ENCODE data around the gene ITGAX. TPM values are rescaled to one million over a fixed set of nuclear protein-coding genes. Genes with fewer than 3 reads are reported as not detected.
"Not testable (repeated sequence)": the region's sequence is repeated elsewhere in the genome, so short reads cannot be mapped to it uniquely, and the experiment has no call there.

The ITGAX gene
- total RNA-seq, 1 experiment from 2014 or later = 1.9 TPM

DNA sequence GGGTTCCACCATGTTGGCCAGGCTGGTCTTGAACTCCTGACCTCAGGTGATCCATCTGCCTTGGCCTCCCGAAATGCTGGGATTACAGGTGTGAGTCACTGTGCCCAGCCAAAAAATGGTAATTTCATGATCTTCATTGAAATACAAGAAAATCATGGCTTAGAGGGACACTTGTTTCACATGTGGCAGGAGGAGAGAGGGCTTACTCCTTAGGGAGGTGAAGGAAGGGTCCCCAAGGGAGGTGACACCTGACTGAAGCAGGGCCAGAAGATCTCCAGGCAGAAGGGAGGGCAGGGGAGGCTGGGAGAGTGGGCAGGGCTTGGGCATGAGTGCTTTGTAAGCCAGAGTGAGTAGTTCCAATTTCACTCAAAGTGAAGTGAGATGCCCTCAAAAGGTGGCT lies 20.0 kb upstream of the ITGAX start:
- Histone ChIP-seq H3K79me2 (ENCODE audit: insufficient read depth, low read length) (no peaks in the 10 kb centered on the region), H3K4me3 (replicated peaks in 1 of 2; ENCODE audit: low read depth in 1 of 2, low read length in 2 of 2) (no peak overlapping the region), H2AFZ (ENCODE audit: low read depth, low read length, poor library complexity, severe bottlenecking) (no peak overlapping the region), H3K27me3 (ENCODE audit: insufficient read depth, low read length) (peaks cover 5% of the 10 kb centered on the region; the same call in 1 of the 2 replicates), H3K27ac (ENCODE audit: low read depth, low read length) (no peak overlapping the region), H3K4me2 (ENCODE audit: low read length) (no peak overlapping the region), H3K9me3 (ENCODE audit: control insufficient read depth in 1 of 2, insufficient read depth in 1 of 2, low read depth in 1 of 2, low read length in 2 of 2) (no peaks in the 10 kb centered on the region), H3K9me2 (ENCODE audit: insufficient read depth) (no peaks in the 10 kb centered on the region), H4K20me1 (ENCODE audit: insufficient read depth) (no peaks in the 10 kb centered on the region), H3K4me1 (ENCODE audit: control insufficient read depth in 1 of 2, insufficient read depth in 2 of 2, low read length in 2 of 2) (0 out of 4 replicates have a peak, but pooled peaks cover 0 to 3% of the 10 kb centered on the region in 2 experiments), H3K9ac (ENCODE audit: low read length) (no peak overlapping the region), H3K36me3 (ENCODE audit: control insufficient read depth in 1 of 2, insufficient read depth in 2 of 2, low read length in 2 of 2) (no peaks in the 10 kb centered on the region)
- POLR2A ChIA-PET = no interaction called here
- ATAC-seq (no peak), DNase-seq (ENCODE audit: low read depth, low spot score) (no peak)
- RAD21 ChIA-PET (ENCODE audit: low non-redundant PET in 1 of 2, low total read pairs in 2 of 2, uncharacterized antibody in 2 of 2, unreplicated experiment in 2 of 2) = no interaction called here
- BruUV-seq (replicated peaks) = no TSS peak
- intact Hi-C loops (cut with micrococcal nuclease) = no loop called here
- TF ChIP-seq EGR1 (IDR thresholded peaks at IDR 0.05; ENCODE audit: low read depth) = no peak
- TF ChIP-seq YY1 (IDR thresholded peaks at IDR 0.05; ENCODE audit: extremely low read depth, insufficient replicate concordance, low read depth, low read length) = no peak
- TF ChIP-seq RAD21 (IDR thresholded peaks at IDR 0.05; ENCODE audit: low read depth) = no peak
- TF ChIP-seq TCF7L2 (IDR thresholded peaks at IDR 0.05; ENCODE audit: borderline replicate concordance, extremely low read depth, insufficient read depth, insufficient read length) = no peak
- no peak for TF ChIP-seq JUND (IDR thresholded peaks at IDR 0.05)
- TF ChIP-seq, protein P1, sequence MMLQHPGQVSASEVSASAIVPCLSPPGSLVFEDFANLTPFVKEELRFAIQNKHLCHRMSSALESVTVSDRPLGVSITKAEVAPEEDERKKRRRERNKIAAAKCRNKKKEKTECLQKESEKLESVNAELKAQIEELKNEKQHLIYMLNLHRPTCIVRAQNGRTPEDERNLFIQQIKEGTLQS (IDR thresholded peaks at IDR 0.05) = no peak
- TF ChIP-seq, protein P2, sequence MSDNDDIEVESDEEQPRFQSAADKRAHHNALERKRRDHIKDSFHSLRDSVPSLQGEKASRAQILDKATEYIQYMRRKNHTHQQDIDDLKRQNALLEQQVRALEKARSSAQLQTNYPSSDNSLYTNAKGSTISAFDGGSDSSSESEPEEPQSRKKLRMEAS (IDR thresholded peaks at IDR 0.05) = no peak
- no peak for TF ChIP-seq SRF (IDR thresholded peaks at IDR 0.05; ENCODE audit: low read depth)
- TF ChIP-seq ELF1 (IDR thresholded peaks at IDR 0.05; ENCODE audit: borderline replicate concordance, low read depth) = no peak
- CTCF ChIA-PET = no interaction called here

DNA sequence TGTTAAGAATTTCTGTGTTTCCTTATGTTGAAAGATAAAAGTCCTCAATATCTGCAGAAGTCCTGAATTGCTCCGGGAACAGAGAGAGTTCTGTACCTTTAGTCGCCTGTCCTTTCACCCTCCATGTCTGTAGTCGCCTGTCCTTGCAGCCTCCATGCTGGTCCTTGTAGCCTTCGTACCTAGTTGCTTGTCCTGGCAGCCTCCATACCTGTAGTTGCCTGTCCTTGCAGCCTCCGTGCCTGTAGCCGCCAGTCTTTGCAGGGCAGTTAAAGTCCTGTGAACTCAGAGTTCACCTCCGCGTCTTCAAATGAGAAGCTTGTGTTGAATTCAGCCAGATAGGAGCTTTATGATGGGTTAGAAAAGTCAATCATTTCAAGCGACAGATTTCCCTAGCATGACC lies 19.5 kb upstream of the ITGAX start:
- no peak for DNase-seq (ENCODE audit: low read depth, low spot score)
- Histone ChIP-seq H3K79me2 (ENCODE audit: insufficient read depth, low read length) (no peaks in the 10 kb centered on the region), H3K27me3 (ENCODE audit: insufficient read depth, low read length) (peaks cover 5% of the 10 kb centered on the region; the same call in 1 of the 2 replicates), H3K4me1 (ENCODE audit: control insufficient read depth in 1 of 2, insufficient read depth in 2 of 2, low read length in 2 of 2) (0 out of 4 replicates have a peak, but pooled peaks cover 0 to 3% of the 10 kb centered on the region in 2 experiments), H3K9me3 (ENCODE audit: control insufficient read depth in 1 of 2, insufficient read depth in 1 of 2, low read depth in 1 of 2, low read length in 2 of 2) (no peaks in the 10 kb centered on the region), H3K36me3 (ENCODE audit: control insufficient read depth in 1 of 2, insufficient read depth in 2 of 2, low read length in 2 of 2) (no peaks in the 10 kb centered on the region), H4K20me1 (ENCODE audit: insufficient read depth) (no peaks in the 10 kb centered on the region), H2AFZ (ENCODE audit: low read depth, low read length, poor library complexity, severe bottlenecking) (no peak overlapping the region), H3K9ac (ENCODE audit: low read length) (no peak overlapping the region), H3K4me3 (replicated peaks in 1 of 2; ENCODE audit: low read depth in 1 of 2, low read length in 2 of 2) (no peak overlapping the region), H3K9me2 (ENCODE audit: insufficient read depth) (no peaks in the 10 kb centered on the region), H3K4me2 (ENCODE audit: low read length) (no peak overlapping the region), H3K27ac (ENCODE audit: low read depth, low read length) (no peak overlapping the region)
- RAD21 ChIA-PET (ENCODE audit: low non-redundant PET in 1 of 2, low total read pairs in 2 of 2, uncharacterized antibody in 2 of 2, unreplicated experiment in 2 of 2) = no interaction called here
- TF ChIP-seq, protein P1 (IDR thresholded peaks at IDR 0.05) = no peak
- TF ChIP-seq SP1 (IDR thresholded peaks at IDR 0.05; ENCODE audit: low read depth) (no peak), RAD21 (IDR thresholded peaks at IDR 0.05; ENCODE audit: low read depth) (no peak), POLR2A (IDR thresholded peaks at IDR 0.05; ENCODE audit: borderline replicate concordance, extremely low read depth, insufficient read depth, insufficient read length) (no peak), SRF (IDR thresholded peaks at IDR 0.05; ENCODE audit: low read depth) (no peak), CBX3 (IDR thresholded peaks at IDR 0.05; ENCODE audit: low read depth) (no peak)
- intact Hi-C loops (cut with micrococcal nuclease) = no loop called here
- CTCF ChIA-PET = no interaction called here
- POLR2A ChIA-PET = no interaction called here
- no peak for ATAC-seq
- no TSS peak for BruUV-seq (replicated peaks)

DNA sequence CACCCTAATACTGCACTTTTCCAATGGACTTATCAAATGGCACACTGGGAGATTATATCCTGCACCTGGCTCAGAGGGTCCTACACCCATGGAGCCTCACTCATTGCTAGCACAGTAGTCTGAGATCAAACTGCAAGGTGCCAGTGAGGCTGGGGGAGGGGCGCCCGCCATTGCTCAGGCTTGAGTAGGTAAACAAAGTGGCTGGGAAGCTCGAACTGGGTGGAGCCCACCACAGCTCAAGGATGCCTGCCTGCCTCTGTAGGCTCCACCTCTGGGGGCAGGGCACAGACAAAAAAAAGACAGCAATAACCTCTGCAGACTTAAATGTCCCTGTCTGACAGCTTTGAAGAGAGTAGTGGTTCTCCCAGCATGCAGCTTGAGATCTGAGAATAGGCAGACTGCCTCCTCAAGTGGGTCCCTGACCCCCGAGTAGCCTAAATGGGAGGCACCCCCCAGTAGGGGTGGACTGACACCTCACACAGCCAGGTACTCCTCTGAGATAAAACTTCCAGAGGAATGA lies 16.8 kb upstream of the ITGAX start:
- H3K9me2 ChIP-seq (ENCODE audit: insufficient read depth); H3K4me1 ChIP-seq (ENCODE audit: control insufficient read depth in 1 of 2, insufficient read depth in 2 of 2, low read length in 2 of 2); CTCF ChIA-PET; H3K79me2 ChIP-seq (ENCODE audit: insufficient read depth, low read length); intact Hi-C loops (cut with micrococcal nuclease); POLR2A ChIA-PET; H3K36me3 ChIP-seq (ENCODE audit: control insufficient read depth in 1 of 2, insufficient read depth in 2 of 2, low read length in 2 of 2); H3K9ac ChIP-seq (ENCODE audit: low read length); H2AFZ ChIP-seq (ENCODE audit: low read depth, low read length, poor library complexity, severe bottlenecking); BruUV-seq (replicated peaks); H4K20me1 ChIP-seq (ENCODE audit: insufficient read depth); H3K4me2 ChIP-seq (ENCODE audit: low read length); H3K9me3 ChIP-seq (ENCODE audit: control insufficient read depth in 1 of 2, insufficient read depth in 1 of 2, low read depth in 1 of 2, low read length in 2 of 2); DNase-seq (ENCODE audit: low read depth, low spot score); H3K27ac ChIP-seq (ENCODE audit: low read depth, low read length); H3K27me3 ChIP-seq (ENCODE audit: insufficient read depth, low read length); ATAC-seq; RAD21 ChIA-PET (ENCODE audit: low non-redundant PET in 1 of 2, low total read pairs in 2 of 2, uncharacterized antibody in 2 of 2, unreplicated experiment in 2 of 2); H3K4me3 ChIP-seq (replicated peaks in 1 of 2; ENCODE audit: low read depth in 1 of 2, low read length in 2 of 2): not testable (repeated sequence)
